ENCODE results near the gene TMEM161A.

GRCh38 chr19:19122902-19123301 is 15.4 kb downstream of the TMEM161A start:
- no peak for TF ChIP-seq ZBTB11 (tag by site-specific recombination; conservative IDR thresholded peaks at IDR 0.05; ENCODE audit: low read depth)
- no peak for TF ChIP-seq ZNF18 (tag by site-specific recombination; IDR thresholded peaks at IDR 0.05)

Measured in HEK293 (cell line).